Sigmoid colon (tissue), 4 donors: ENCODE results near the gene UBR3.

Experiments
- EP300 ChIP-seq, 4 donors: sonication (generic); formaldehyde crosslinking; IDR thresholded peaks; one replicate each; pipeline ENCODE4 v1.6.1; 2017; ENCODE audit warnings: antibody characterized with exemption in 4 of 4
- POLR2A ChIP-seq, 2 donors: fragments of 450-650 bp; IDR thresholded peaks; one replicate each; pipeline ENCODE4 v1.6.1; 2016; ENCODE audit warnings: antibody characterized with exemption in 2 of 2, mild to moderate bottlenecking in 2 of 2, moderate library complexity in 2 of 2
- POLR2AphosphoS5 ChIP-seq, 4 donors: sonication (generic); formaldehyde crosslinking; IDR thresholded peaks; one replicate each; pipeline ENCODE4 v1.6.1; 2017; ENCODE audit warnings: antibody characterized with exemption in 4 of 4

DNA sequence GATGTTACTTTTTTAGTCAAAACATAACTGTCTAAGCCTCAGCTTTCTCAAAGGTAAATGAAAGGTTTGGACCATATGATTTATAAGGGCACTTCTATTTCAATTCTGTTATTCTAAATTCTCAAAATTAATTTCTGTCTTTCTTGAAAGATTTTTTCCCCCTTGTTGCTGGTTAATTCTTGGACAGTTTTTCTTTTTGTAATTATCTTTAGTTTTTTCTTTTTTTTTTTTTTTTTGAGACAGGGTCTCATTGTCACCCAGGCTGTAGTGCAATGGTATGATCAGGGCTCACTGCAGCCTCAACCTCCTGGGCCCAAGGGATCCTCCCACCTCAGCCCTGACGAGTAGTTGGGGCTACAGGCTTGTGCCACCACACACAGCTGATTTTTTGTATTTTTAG, 229.6 kb downstream of the UBR3 start:
- TF ChIP-seq POLR2AphosphoS5 (IDR thresholded peaks at IDR 0.05) (no peak), POLR2A (IDR thresholded peaks at IDR 0.05) (no peak), EP300 (IDR thresholded peaks at IDR 0.05) (no peak)
